Stomach (tissue), 9 donors: ENCODE results near the gene BRD7. TPM values are rescaled to one million over a fixed set of nuclear protein-coding genes. Genes with fewer than 3 reads are reported as not detected.

Experiments
- DNase-seq, 2 donors: peaks; one replicate each; pipeline versions ENCODE4 v3.0.0 to v3.0.0-alpha.2; 2013 to 2019
- H3K27ac ChIP-seq, 5 donors: fragments of 200-600 bp in 4 of 5; sonication (generic) in 4 of 5; one replicate each; pipeline ENCODE4 v1.5.1; 2013 to 2019; ENCODE audit warnings: mild to moderate bottlenecking in 1 of 5, moderate library complexity in 1 of 5
- H3K27me3 ChIP-seq, 3 donors: fragments of 200-600 bp; sonication (generic); one replicate each; pipeline ENCODE4 v1.5.1; 2017 to 2019; ENCODE audit warnings: mixed run types in 1 of 3
- H3K36me3 ChIP-seq, 4 donors: fragments of 200-600 bp; sonication (generic); 1 replicate in 3 of 4; 2 replicates in 1 of 4; pipeline ENCODE4 v1.5.1; 2016 to 2019
- H3K4me1 ChIP-seq, 4 donors: fragments of 200-600 bp; sonication (generic); one replicate each; pipeline ENCODE4 v1.5.1; 2016 to 2019
- H3K4me3 ChIP-seq, 4 donors: fragments of 200-600 bp; sonication (generic) in 3 of 4; one replicate each; pipeline ENCODE4 v1.5.1; 2016 to 2019; ENCODE audit warnings: mild to moderate bottlenecking in 1 of 4
- H3K9me3 ChIP-seq, 4 donors: fragments of 200-600 bp; sonication (generic); one replicate each; pipeline ENCODE4 v1.5.1; 2016 to 2019
- EP300 ChIP-seq: sonication (generic); formaldehyde crosslinking; IDR thresholded peaks from one replicate; pipeline ENCODE4 v1.6.1; 2017; ENCODE audit warnings: antibody characterized with exemption
- POLR2A ChIP-seq, 4 donors: fragments of 450-650 bp; IDR thresholded peaks; one replicate each; pipeline ENCODE4 v1.6.1; 2016; ENCODE audit warnings: antibody characterized with exemption in 4 of 4, control low read depth in 2 of 4, mild to moderate bottlenecking in 1 of 4, moderate library complexity in 1 of 4
- POLR2AphosphoS5 ChIP-seq, 3 donors: sonication (generic); formaldehyde crosslinking; IDR thresholded peaks; one replicate each; pipeline ENCODE4 v1.6.1; 2016; ENCODE audit warnings: antibody characterized with exemption in 3 of 3
- WGBS, 5 donors: extraction: QIAGEN DNeasy Blood & Tissue Kit in 3 of 5; methylation state at CpG; one replicate each; pipeline versions ENCODE4 v1.1.5 to v1.1.7; 2013 to 2018; 5-methylcytosine and 5-hydroxymethylcytosine counted together
- intact Hi-C: fragments of 100-400 bp; cut with DNase I; formaldehyde crosslinking; loops from one replicate; pipeline ENCODE4 v1.15.1; 2023; ENCODE audit warnings: low total_unique reads
- polyA plus RNA-seq, 3 donors: library from polyadenylated mRNA; stranded (reverse); fragments of 200-250 nt; gene quantifications; one replicate each; pipeline ENCODE4 v1.2.3, GENCODE V29; 2013
- total RNA-seq, 5 donors: library from RNA; depleted of rRNA; stranded (reverse); fragments of >200 nt; gene quantifications; one replicate each; pipeline versions ENCODE4 v1.1.0 to v1.2.3, GENCODE V29; 2014 to 2016
- TF ChIP-seq, protein P1 (sequence below), 7 experiments: fragments of 450-650 bp in 4 of 7; fragments of 200-600 bp in 3 of 7; sonication (generic) in 3 of 7; IDR thresholded peaks; one replicate each; pipeline ENCODE4 v1.5.1; 2016 to 2019; ENCODE audit warnings: antibody characterized with exemption in 7 of 7, control low read depth in 2 of 7, mild to moderate bottlenecking in 1 of 7
- donor health status: healthy with polysubstance abuse.
- donor health status: Bipolar disorder and iron deficiency.
- donor health status: healthy.

BRD7 gene
- total and polyA plus RNA-seq, 8 donors = 9.3 to 71.8 (median 37.3) TPM

GRCh38 chr16:50282955-50283631, 85.7 kb downstream of the BRD7 start:
- H3K36me3 ChIP-seq = peaks cover 0 to 9% (median 0%) of the 10 kb centered on the region in 4 donors
- no peak for DNase-seq
- H3K9me3 ChIP-seq = no peaks in the 10 kb centered on the region
- intact Hi-C loops = no loop called here
- WGBS, 5 donors = 77 to 87% (median 85%) methylated on average over 8 to 9 of the region's 9 CpGs
- TF ChIP-seq POLR2A (IDR thresholded peaks at IDR 0.05) (no peak), POLR2AphosphoS5 (IDR thresholded peaks at IDR 0.05) (no peak), EP300 (no peak)
- TF ChIP-seq, protein P1, sequence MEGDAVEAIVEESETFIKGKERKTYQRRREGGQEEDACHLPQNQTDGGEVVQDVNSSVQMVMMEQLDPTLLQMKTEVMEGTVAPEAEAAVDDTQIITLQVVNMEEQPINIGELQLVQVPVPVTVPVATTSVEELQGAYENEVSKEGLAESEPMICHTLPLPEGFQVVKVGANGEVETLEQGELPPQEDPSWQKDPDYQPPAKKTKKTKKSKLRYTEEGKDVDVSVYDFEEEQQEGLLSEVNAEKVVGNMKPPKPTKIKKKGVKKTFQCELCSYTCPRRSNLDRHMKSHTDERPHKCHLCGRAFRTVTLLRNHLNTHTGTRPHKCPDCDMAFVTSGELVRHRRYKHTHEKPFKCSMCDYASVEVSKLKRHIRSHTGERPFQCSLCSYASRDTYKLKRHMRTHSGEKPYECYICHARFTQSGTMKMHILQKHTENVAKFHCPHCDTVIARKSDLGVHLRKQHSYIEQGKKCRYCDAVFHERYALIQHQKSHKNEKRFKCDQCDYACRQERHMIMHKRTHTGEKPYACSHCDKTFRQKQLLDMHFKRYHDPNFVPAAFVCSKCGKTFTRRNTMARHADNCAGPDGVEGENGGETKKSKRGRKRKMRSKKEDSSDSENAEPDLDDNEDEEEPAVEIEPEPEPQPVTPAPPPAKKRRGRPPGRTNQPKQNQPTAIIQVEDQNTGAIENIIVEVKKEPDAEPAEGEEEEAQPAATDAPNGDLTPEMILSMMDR (IDR thresholded peaks at IDR 0.05) = no peak
- H3K4me1 ChIP-seq = peaks cover 13 to 66% (median 34%) of the 10 kb centered on the region in 4 donors
- peak overlapping the region in 2 of 5 donors; percentile 59 to 68 for H3K27ac ChIP-seq
- H3K4me3 ChIP-seq = no peak overlapping the region
- no peaks in the 10 kb centered on the region for H3K27me3 ChIP-seq

DNA sequence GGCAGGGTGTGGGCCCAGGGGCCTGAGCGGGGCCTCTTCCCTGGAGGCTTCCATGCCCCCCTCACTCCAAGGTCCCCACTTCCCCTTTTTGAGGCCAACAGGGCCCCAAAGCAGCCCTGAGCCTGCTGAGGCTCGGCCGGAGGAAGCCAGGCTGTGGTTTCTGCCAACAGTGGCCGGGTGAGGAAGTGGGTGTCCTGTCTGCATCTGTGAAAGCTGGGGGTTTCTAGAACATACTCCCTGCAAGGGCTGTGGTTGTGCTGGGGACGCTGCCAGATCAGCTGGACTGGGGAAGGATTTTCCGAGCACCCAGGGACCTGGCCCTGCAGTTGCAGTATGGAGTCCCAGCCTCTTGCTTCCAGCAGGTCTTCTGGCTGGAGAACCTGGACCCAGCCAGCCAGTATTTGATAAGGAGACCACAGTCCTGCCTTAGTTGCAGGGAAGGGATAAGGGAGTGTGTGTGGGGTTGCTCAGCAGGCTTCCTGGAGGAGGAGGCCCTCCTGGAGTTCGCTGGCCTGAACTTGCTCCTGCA, 86.7 kb downstream of the BRD7 start:
- DNase-seq = peak; percentile 69 to 78
- H3K4me3 ChIP-seq = peak overlapping the region in 1 of 4 donors; percentile 8
- no peak for TF ChIP-seq POLR2A (IDR thresholded peaks at IDR 0.05)
- TF ChIP-seq POLR2AphosphoS5 (IDR thresholded peaks at IDR 0.05) = peak in 2 of 3 donors; percentile 11 to 49
- intact Hi-C loops = no loop called here
- no peaks in the 10 kb centered on the region for H3K27me3 ChIP-seq
- WGBS, 5 donors = 58 to 81% (median 63%) methylated on average over 7 of the region's 7 CpGs
- peak overlapping the region in 4 of 5 donors; percentile 43 to 68 (median 54) for H3K27ac ChIP-seq
- H3K4me1 ChIP-seq = peaks cover 13 to 70% (median 34%) of the 10 kb centered on the region in 4 donors
- no peaks in the 10 kb centered on the region for H3K9me3 ChIP-seq
- peaks cover 0 to 3% (median 0%) of the 10 kb centered on the region in 4 donors for H3K36me3 ChIP-seq

- 72 to 84% (median 75%) methylated on average over 17 to 21 of the region's 21 CpGs for WGBS, 5 donors
- H3K4me3 ChIP-seq = peak overlapping the region in 1 of 4 donors; percentile 8
- H3K9me3 ChIP-seq = no peaks in the 10 kb centered on the region
- no peak for TF ChIP-seq POLR2A (IDR thresholded peaks at IDR 0.05)
- no peak for TF ChIP-seq POLR2AphosphoS5 (IDR thresholded peaks at IDR 0.05)
- TF ChIP-seq EP300 = no peak
- TF ChIP-seq, protein P1 (IDR thresholded peaks at IDR 0.05) = no peak
- H3K27me3 ChIP-seq = no peaks in the 10 kb centered on the region
- H3K27ac ChIP-seq = peak overlapping the region in 4 of 5 donors; percentile 43 to 68 (median 54)
- H3K36me3 ChIP-seq = peaks cover 0 to under 1% (median 0%) of the 10 kb centered on the region in 4 donors
- intact Hi-C loops = no loop called here
- H3K4me1 ChIP-seq = peaks cover 13 to 71% (median 34%) of the 10 kb centered on the region in 4 donors
- no peak for DNase-seq
These were observed 87.3 kb downstream of the BRD7 start for GRCh38 chr16:50281391-50282009.

GRCh38 chr16:50280932-50281331, 87.9 kb downstream of the BRD7 start:
- TF ChIP-seq POLR2A (IDR thresholded peaks at IDR 0.05) (no peak), EP300 (no peak), POLR2AphosphoS5 (IDR thresholded peaks at IDR 0.05) (no peak)
- TF ChIP-seq, protein P1 (IDR thresholded peaks at IDR 0.05) = no peak
- Histone ChIP-seq H3K27me3 (no peaks in the 10 kb centered on the region), H3K36me3 (no peaks in the 10 kb centered on the region), H3K4me1 (peaks cover 13 to 77% (median 34%) of the 10 kb centered on the region in 4 donors), H3K27ac (peak overlapping the region in 2 of 5 donors; percentile 49 to 59), H3K9me3 (no peaks in the 10 kb centered on the region), H3K4me3 (no peak overlapping the region)
- DNase-seq = no peak
- intact Hi-C loops = no loop called here
- WGBS, 5 donors = 84 to 96% (median 91%) methylated on average over 4 to 5 of the region's 5 CpGs
